ENCODE measurements around the gene SMIM20.

Gene SMIM20

DNA sequence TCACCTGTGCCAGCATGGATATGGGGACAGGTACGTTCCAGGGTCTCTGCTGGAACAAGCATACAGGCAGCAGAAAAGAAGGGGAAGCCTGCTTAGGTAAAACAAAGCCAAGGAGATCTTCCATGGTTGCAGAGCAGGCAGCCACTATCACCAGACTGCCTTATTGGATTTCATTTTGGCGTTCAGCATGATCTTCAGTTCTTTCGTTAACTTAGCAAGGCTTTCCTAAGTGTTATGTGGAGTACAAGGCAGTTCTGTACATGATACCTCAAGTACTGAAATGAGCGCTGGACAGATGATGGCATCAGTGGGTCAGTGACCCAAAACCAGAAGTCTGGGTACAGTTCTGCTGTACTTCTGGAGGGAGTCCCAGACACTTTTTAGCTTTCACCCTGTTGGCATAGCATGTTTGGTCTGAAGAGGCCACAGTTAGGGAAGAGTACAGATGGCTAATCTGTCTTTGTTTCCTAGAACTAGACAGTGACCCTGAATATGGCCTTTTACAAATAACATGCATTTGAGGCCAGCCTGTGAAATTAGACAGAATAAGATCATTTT lies 8.9 kb downstream of the SMIM20 start:
- Histone ChIP-seq H3K14ac (ENCODE audit: low read length) (no peak overlapping the region), H3K79me1 (ENCODE audit: low read length) (no peaks in the 10 kb centered on the region), H3K27me3 (ENCODE audit: insufficient read depth, low read length) (no peaks in the 10 kb centered on the region), H4K8ac (ENCODE audit: low read depth, low read length) (no peak overlapping the region), H3K18ac (ENCODE audit: low read length) (no peak overlapping the region), H2AK5ac (ENCODE audit: low read length) (no peak overlapping the region), H3K23ac (ENCODE audit: low read length) (no peak overlapping the region), H4K91ac (ENCODE audit: low read depth, low read length) (no peak overlapping the region), H2AFZ (ENCODE audit: insufficient read depth, low read length, poor library complexity) (no peak overlapping the region), H3K27ac (ENCODE audit: low read depth, low read length) (no peak overlapping the region), H3K4me3 (ENCODE audit: low read depth, low read length) (no peak overlapping the region), H3K79me2 (ENCODE audit: control insufficient read depth, insufficient read depth, low read length, poor library complexity) (no peaks in the 10 kb centered on the region), H3K4me2 (ENCODE audit: low read length) (no peak overlapping the region), H3K9ac (ENCODE audit: low read length) (no peak overlapping the region), H3K4ac (ENCODE audit: low read depth, low read length) (no peak overlapping the region), H3K36me3 (ENCODE audit: control insufficient read depth in 1 of 2, insufficient read depth in 2 of 2, low read length in 2 of 2) (peaks cover 0 to 1% of the 10 kb centered on the region in 2 experiments), H3K4me1 (ENCODE audit: control insufficient read depth in 1 of 2, insufficient read depth in 2 of 2, low read length in 2 of 2) (no peaks in the 10 kb centered on the region), H3K9me3 (ENCODE audit: insufficient read depth, low read depth, low read length) (no peaks in the 10 kb centered on the region), H4K12ac (ENCODE audit: low read depth, low read length) (no peak overlapping the region), H2BK12ac (ENCODE audit: low read length) (no peak overlapping the region), H2BK120ac (ENCODE audit: insufficient read depth, low read length, poor library complexity) (no peak overlapping the region), H2BK5ac (ENCODE audit: low read depth, low read length, poor library complexity) (no peak overlapping the region)
- no peak for DNase-seq
- no CpG with 5 or more reads among the region's 4 CpGs for WGBS (ENCODE audit: extremely low coverage, insufficient coverage, insufficient read length)

DNA sequence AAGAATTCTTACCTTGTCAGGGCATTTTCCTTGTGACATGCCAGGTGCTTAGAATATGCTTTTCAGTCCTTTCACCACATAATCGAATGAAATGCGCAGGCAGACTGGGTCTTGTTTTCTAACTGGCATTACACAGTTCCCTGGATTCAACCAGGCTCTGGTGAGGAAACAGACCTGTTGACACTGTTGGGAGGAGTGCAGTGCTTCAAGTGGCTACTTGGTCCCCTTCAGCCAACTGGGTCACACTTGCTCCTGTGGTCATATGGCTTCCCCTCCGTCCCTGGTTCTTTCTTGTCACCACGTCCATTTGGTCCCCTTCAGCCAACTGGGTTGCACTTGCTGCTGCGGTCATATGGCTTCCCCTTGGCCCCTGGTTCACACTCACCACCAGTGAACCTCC lies 9.7 kb downstream of the SMIM20 start:
- peaks cover 0 to 1% of the 10 kb centered on the region in 2 experiments for H3K36me3 ChIP-seq (ENCODE audit: control insufficient read depth in 1 of 2, insufficient read depth in 2 of 2, low read length in 2 of 2)
- no peak overlapping the region for H4K12ac ChIP-seq (ENCODE audit: low read depth, low read length)
- no peaks in the 10 kb centered on the region for H3K79me1 ChIP-seq (ENCODE audit: low read length)
- no peaks in the 10 kb centered on the region for H3K9me3 ChIP-seq (ENCODE audit: insufficient read depth, low read depth, low read length)
- no CpG with 5 or more reads among the region's 5 CpGs for WGBS (ENCODE audit: extremely low coverage, insufficient coverage, insufficient read length)
- H3K4me2 ChIP-seq (ENCODE audit: low read length) = no peak overlapping the region
- DNase-seq = no peak
- H2BK12ac ChIP-seq (ENCODE audit: low read length) = no peak overlapping the region
- H4K8ac ChIP-seq (ENCODE audit: low read depth, low read length) = no peak overlapping the region
- no peaks in the 10 kb centered on the region for H3K27me3 ChIP-seq (ENCODE audit: insufficient read depth, low read length)
- no peak overlapping the region for H3K4ac ChIP-seq (ENCODE audit: low read depth, low read length)
- H2BK120ac ChIP-seq (ENCODE audit: insufficient read depth, low read length, poor library complexity) = no peak overlapping the region
- H3K4me3 ChIP-seq (ENCODE audit: low read depth, low read length) = no peak overlapping the region
- H3K18ac ChIP-seq (ENCODE audit: low read length) = no peak overlapping the region
- no peaks in the 10 kb centered on the region for H3K79me2 ChIP-seq (ENCODE audit: control insufficient read depth, insufficient read depth, low read length, poor library complexity)
- no peak overlapping the region for H4K91ac ChIP-seq (ENCODE audit: low read depth, low read length)
- H2BK5ac ChIP-seq (ENCODE audit: low read depth, low read length, poor library complexity) = no peak overlapping the region
- no peaks in the 10 kb centered on the region for H3K4me1 ChIP-seq (ENCODE audit: control insufficient read depth in 1 of 2, insufficient read depth in 2 of 2, low read length in 2 of 2)
- no peak overlapping the region for H2AK5ac ChIP-seq (ENCODE audit: low read length)
- no peak overlapping the region for H3K27ac ChIP-seq (ENCODE audit: low read depth, low read length)
- H3K9ac ChIP-seq (ENCODE audit: low read length) = no peak overlapping the region
- no peak overlapping the region for H3K14ac ChIP-seq (ENCODE audit: low read length)
- no peak overlapping the region for H3K23ac ChIP-seq (ENCODE audit: low read length)
- H2AFZ ChIP-seq (ENCODE audit: insufficient read depth, low read length, poor library complexity) = no peak overlapping the region

DNA sequence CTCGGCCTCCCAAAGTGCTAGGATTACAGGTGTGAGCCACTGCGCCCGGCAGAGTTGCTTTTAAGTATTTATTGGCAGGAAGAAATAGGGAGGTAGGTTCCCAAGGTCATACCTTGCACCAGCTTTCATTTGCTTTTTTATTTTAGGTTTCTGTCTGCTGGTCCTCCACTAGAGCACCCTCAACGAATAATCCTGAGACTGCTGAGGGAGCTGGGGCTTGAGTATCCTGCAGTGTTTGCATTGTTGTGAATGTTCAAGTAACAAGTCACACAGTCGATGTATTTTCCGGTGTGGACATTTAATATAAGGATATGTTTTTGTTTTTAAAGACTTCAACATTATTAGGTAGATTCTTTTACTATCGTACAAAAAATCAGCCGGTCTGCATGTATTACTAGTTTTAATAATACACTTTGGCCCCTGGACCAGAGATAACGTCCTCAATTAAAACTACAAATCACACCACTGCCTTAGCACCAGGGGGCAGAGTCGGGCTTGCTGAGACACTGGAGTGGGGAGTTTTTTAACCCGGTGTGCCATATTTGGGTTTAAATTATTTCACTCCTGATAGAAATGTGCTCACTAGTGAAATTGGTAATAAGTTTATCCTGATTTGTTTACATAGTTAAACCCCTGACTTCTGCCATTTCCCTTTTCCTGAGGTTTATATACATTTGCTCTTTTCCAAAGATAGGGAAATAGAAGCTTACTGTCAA lies 11.6 kb downstream of the SMIM20 start:
- Histone ChIP-seq H3K4ac (ENCODE audit: low read depth, low read length) (no peak overlapping the region), H2BK5ac (ENCODE audit: low read depth, low read length, poor library complexity) (no peak overlapping the region), H4K12ac (ENCODE audit: low read depth, low read length) (no peak overlapping the region), H4K91ac (ENCODE audit: low read depth, low read length) (no peak overlapping the region), H3K36me3 (ENCODE audit: control insufficient read depth in 1 of 2, insufficient read depth in 2 of 2, low read length in 2 of 2) (peaks cover 0 to 1% of the 10 kb centered on the region in 2 experiments), H2BK120ac (ENCODE audit: insufficient read depth, low read length, poor library complexity) (no peak overlapping the region), H3K4me2 (ENCODE audit: low read length) (no peak overlapping the region), H3K79me2 (ENCODE audit: control insufficient read depth, insufficient read depth, low read length, poor library complexity) (no peaks in the 10 kb centered on the region), H3K23ac (ENCODE audit: low read length) (no peak overlapping the region), H3K14ac (ENCODE audit: low read length) (no peak overlapping the region), H2BK12ac (ENCODE audit: low read length) (no peak overlapping the region), H3K4me3 (ENCODE audit: low read depth, low read length) (no peak overlapping the region), H3K18ac (ENCODE audit: low read length) (no peak overlapping the region), H3K27ac (ENCODE audit: low read depth, low read length) (no peak overlapping the region), H3K9ac (ENCODE audit: low read length) (no peak overlapping the region), H3K4me1 (ENCODE audit: control insufficient read depth in 1 of 2, insufficient read depth in 2 of 2, low read length in 2 of 2) (no peaks in the 10 kb centered on the region), H3K9me3 (ENCODE audit: insufficient read depth, low read depth, low read length) (no peaks in the 10 kb centered on the region), H3K79me1 (ENCODE audit: low read length) (no peaks in the 10 kb centered on the region), H2AK5ac (ENCODE audit: low read length) (no peak overlapping the region), H2AFZ (ENCODE audit: insufficient read depth, low read length, poor library complexity) (no peak overlapping the region), H4K8ac (ENCODE audit: low read depth, low read length) (no peak overlapping the region), H3K27me3 (ENCODE audit: insufficient read depth, low read length) (no peaks in the 10 kb centered on the region)
- peak in 1 of 2 donors; percentile 42 for DNase-seq
- no CpG with 5 or more reads among the region's 11 CpGs for WGBS (ENCODE audit: extremely low coverage, insufficient coverage, insufficient read length)

GRCh38 chr4:25926462-25926861 lies 12.4 kb downstream of the SMIM20 start:
- Histone ChIP-seq H3K79me2 (ENCODE audit: control insufficient read depth, insufficient read depth, low read length, poor library complexity) (no peaks in the 10 kb centered on the region), H2BK5ac (ENCODE audit: low read depth, low read length, poor library complexity) (no peak overlapping the region), H3K9ac (ENCODE audit: low read length) (no peak overlapping the region), H3K27ac (ENCODE audit: low read depth, low read length) (no peak overlapping the region), H4K91ac (ENCODE audit: low read depth, low read length) (no peak overlapping the region), H3K27me3 (ENCODE audit: insufficient read depth, low read length) (no peaks in the 10 kb centered on the region), H2AFZ (ENCODE audit: insufficient read depth, low read length, poor library complexity) (no peak overlapping the region), H3K4ac (ENCODE audit: low read depth, low read length) (no peak overlapping the region), H3K14ac (ENCODE audit: low read length) (no peak overlapping the region), H3K4me3 (ENCODE audit: low read depth, low read length) (no peak overlapping the region), H3K18ac (ENCODE audit: low read length) (no peak overlapping the region), H3K4me1 (ENCODE audit: control insufficient read depth in 1 of 2, insufficient read depth in 2 of 2, low read length in 2 of 2) (no peaks in the 10 kb centered on the region), H3K23ac (ENCODE audit: low read length) (no peak overlapping the region), H4K8ac (ENCODE audit: low read depth, low read length) (no peak overlapping the region), H2AK5ac (ENCODE audit: low read length) (no peak overlapping the region), H3K36me3 (ENCODE audit: control insufficient read depth in 1 of 2, insufficient read depth in 2 of 2, low read length in 2 of 2) (peaks cover 0 to 1% of the 10 kb centered on the region in 2 experiments), H3K79me1 (ENCODE audit: low read length) (no peaks in the 10 kb centered on the region), H4K12ac (ENCODE audit: low read depth, low read length) (no peak overlapping the region), H2BK12ac (ENCODE audit: low read length) (no peak overlapping the region), H3K9me3 (ENCODE audit: insufficient read depth, low read depth, low read length) (no peaks in the 10 kb centered on the region), H3K4me2 (ENCODE audit: low read length) (no peak overlapping the region), H2BK120ac (ENCODE audit: insufficient read depth, low read length, poor library complexity) (no peak overlapping the region)
- no CpG with 5 or more reads among the region's 2 CpGs for WGBS (ENCODE audit: extremely low coverage, insufficient coverage, insufficient read length)
- DNase-seq = no peak
